Measurements from ENCODE around the gene GLI3. TPM values are rescaled to one million over a fixed set of nuclear protein-coding genes. Genes with fewer than 3 reads are reported as not detected.

The GLI3 gene
- total RNA-seq, 2 experiments from 2014 or later = not detected

DNA sequence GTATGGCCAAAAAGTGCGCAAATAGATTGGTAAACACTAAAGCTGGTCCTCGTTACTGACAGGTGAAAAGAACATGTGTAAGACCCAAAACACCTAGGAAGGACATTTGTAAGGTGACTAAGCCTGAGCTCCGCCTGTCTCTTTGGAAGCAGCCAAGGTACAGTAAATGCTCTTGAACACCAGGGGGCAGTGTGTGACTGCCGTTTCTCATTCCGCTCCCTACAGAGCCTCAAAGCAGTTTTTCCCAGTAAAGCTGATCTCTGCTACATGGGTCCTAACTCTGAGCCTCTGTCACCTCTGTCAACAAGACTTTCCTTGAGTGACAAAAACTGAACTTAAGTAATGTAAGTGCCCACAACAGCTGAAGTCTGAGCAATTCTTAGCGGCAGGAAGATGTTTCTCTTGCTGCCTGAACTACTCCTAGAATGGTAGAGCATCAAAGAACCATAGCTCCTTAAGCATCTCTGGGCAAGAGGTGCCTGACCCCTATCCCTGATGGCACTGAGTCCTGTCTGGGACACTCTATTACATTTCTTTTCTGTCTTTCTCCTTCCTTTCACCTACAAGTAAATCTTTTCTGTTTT lies 296.2 kb downstream of the GLI3 start:
- Mint-ChIP-seq H3K27ac (no peak overlapping the region), H3K36me3 (ENCODE audit: low read depth) (no peaks in the 10 kb centered on the region), H3K27me3 (peaks cover 37% of the 10 kb centered on the region), H3K4me3 (no peak overlapping the region), H3K9me3 (no peaks in the 10 kb centered on the region), H3K4me1 (ENCODE audit: low read depth) (peaks cover 8% of the 10 kb centered on the region)
- DNase-seq (peak; percentile 60), ATAC-seq (peak; percentile 83)
- ChIA-PET POLR2A (interaction anchor here (0.6 kb wide), 1 partner anchor 1585 kb away, joined by 3 read pairs; no protein-coding TSS in a partner anchor), CTCF (interaction anchor here (0.5 to 3.6 kb wide), 55 partner anchors 8 to 1763 kb away, joined by 3 to 20 read pairs (median 4); no protein-coding TSS in a partner anchor)
- TF ChIP-seq, protein P1, sequence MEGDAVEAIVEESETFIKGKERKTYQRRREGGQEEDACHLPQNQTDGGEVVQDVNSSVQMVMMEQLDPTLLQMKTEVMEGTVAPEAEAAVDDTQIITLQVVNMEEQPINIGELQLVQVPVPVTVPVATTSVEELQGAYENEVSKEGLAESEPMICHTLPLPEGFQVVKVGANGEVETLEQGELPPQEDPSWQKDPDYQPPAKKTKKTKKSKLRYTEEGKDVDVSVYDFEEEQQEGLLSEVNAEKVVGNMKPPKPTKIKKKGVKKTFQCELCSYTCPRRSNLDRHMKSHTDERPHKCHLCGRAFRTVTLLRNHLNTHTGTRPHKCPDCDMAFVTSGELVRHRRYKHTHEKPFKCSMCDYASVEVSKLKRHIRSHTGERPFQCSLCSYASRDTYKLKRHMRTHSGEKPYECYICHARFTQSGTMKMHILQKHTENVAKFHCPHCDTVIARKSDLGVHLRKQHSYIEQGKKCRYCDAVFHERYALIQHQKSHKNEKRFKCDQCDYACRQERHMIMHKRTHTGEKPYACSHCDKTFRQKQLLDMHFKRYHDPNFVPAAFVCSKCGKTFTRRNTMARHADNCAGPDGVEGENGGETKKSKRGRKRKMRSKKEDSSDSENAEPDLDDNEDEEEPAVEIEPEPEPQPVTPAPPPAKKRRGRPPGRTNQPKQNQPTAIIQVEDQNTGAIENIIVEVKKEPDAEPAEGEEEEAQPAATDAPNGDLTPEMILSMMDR (IDR thresholded peaks at IDR 0.05) = peak; percentile 73
- intact Hi-C loops (cut with micrococcal nuclease) = loop anchor here (10.0 kb wide), 1 partner anchor 944 kb away; no protein-coding TSS in a partner anchor

DNA sequence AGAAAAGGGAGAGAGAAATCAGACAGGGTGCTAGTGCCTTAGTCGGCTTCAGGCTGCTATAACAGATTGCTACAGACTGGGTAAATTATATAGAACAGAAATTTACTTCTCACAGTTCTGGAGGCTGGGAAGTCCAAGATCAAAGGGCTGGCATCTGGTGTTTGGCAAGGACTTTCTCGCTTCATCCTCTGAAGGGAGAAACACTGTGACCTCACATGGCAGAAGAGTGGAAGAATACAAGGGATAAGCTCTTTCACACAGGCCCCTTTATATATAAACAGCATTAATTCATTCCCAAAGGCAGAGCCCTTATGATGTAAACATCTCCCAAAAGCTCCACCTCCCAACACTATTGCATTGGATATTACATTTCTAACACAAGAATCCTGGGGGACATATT lies 298.6 kb downstream of the GLI3 start:
- no peak for ATAC-seq
- ChIA-PET CTCF (no interaction called here), POLR2A (no interaction called here)
- Mint-ChIP-seq H3K4me3 (no peak overlapping the region), H3K36me3 (ENCODE audit: low read depth) (no peaks in the 10 kb centered on the region), H3K4me1 (ENCODE audit: low read depth) (peaks cover 8% of the 10 kb centered on the region), H3K27ac (no peak overlapping the region), H3K9me3 (no peaks in the 10 kb centered on the region), H3K27me3 (peaks cover 35% of the 10 kb centered on the region)
- TF ChIP-seq, protein P1 (IDR thresholded peaks at IDR 0.05) = no peak
- DNase-seq = no peak
- intact Hi-C loops (cut with micrococcal nuclease) = no loop called here

GRCh38 chr7:41933427-41933826 lies 303.6 kb downstream of the GLI3 start:
- DNase-seq (no peak), ATAC-seq (no peak)
- ChIA-PET POLR2A (no interaction called here), CTCF (interaction anchor here (1.1 to 2.2 kb wide), 4 partner anchors 7 to 943 kb away, joined by 3 to 10 read pairs (median 6); no protein-coding TSS in a partner anchor)
- Mint-ChIP-seq H3K4me1 (ENCODE audit: low read depth) (peaks cover 7% of the 10 kb centered on the region), H3K27ac (no peak overlapping the region), H3K36me3 (ENCODE audit: low read depth) (no peaks in the 10 kb centered on the region), H3K4me3 (no peak overlapping the region), H3K9me3 (no peaks in the 10 kb centered on the region), H3K27me3 (peaks cover 17% of the 10 kb centered on the region)
- intact Hi-C loops (cut with micrococcal nuclease) = no loop called here
- TF ChIP-seq, protein P1 (IDR thresholded peaks at IDR 0.05) = no peak

DNA sequence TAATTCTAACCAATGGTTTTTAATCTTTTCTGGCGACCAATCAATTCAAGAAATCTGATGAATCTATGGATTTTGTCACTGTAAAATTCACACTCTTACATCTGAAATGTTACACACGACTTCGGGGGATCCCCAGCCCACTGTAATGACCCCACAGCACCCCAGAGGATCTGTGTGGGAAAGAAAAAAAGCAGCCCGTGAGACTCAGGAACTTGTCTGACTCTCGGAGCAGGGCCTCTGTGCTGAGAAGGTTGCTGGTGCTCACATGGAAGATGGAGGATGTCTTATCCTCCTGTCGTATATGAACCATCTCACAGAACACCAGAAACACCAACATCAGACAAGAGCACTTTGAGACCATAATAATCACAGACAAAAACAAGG lies 305.8 kb downstream of the GLI3 start:
- ChIA-PET CTCF (interaction anchor here (1.6 to 2.8 kb wide), 2 partner anchors 10 to 12 kb away, joined by 11 read pairs; no protein-coding TSS in a partner anchor), POLR2A (no interaction called here)
- ATAC-seq = no peak
- H3K9me3 Mint-ChIP-seq = no peaks in the 10 kb centered on the region
- no peak overlapping the region for H3K27ac Mint-ChIP-seq
- intact Hi-C loops (cut with micrococcal nuclease) = no loop called here
- H3K4me1 Mint-ChIP-seq (ENCODE audit: low read depth) = peaks cover 7% of the 10 kb centered on the region
- H3K4me3 Mint-ChIP-seq = no peak overlapping the region
- H3K27me3 Mint-ChIP-seq = peaks cover 19% of the 10 kb centered on the region
- no peaks in the 10 kb centered on the region for H3K36me3 Mint-ChIP-seq (ENCODE audit: low read depth)
- TF ChIP-seq, protein P1 (IDR thresholded peaks at IDR 0.05) = no peak
- DNase-seq = no peak

- peaks cover 16% of the 10 kb centered on the region for H3K27me3 Mint-ChIP-seq
- CTCF ChIA-PET = interaction anchor here (1.6 to 2.8 kb wide), 2 partner anchors 10 to 12 kb away, joined by 11 read pairs; no protein-coding TSS in a partner anchor
- intact Hi-C loops (cut with micrococcal nuclease) = no loop called here
Measured at GRCh38 chr7:41930538-41931262, 306.3 kb downstream of the GLI3 start.

More at GRCh38 chr7:41930538-41931262, 306.3 kb downstream of the GLI3 start:
- ATAC-seq (no peak), DNase-seq (no peak)
- no peaks in the 10 kb centered on the region for H3K36me3 Mint-ChIP-seq (ENCODE audit: low read depth)
- H3K4me1 Mint-ChIP-seq (ENCODE audit: low read depth) = peaks cover 7% of the 10 kb centered on the region
- TF ChIP-seq, protein P1 (IDR thresholded peaks at IDR 0.05) = no peak
- H3K4me3 Mint-ChIP-seq = no peak overlapping the region
- POLR2A ChIA-PET = no interaction called here
- H3K9me3 Mint-ChIP-seq = no peaks in the 10 kb centered on the region
- H3K27ac Mint-ChIP-seq = no peak overlapping the region

All from activated CD8-positive, alpha-beta T cell treated with anti-CD3 and anti-CD28 coated beads for 36 hours (primary cell).